Lower lobe of right lung (tissue), 2 donors: ENCODE results near the gene PKP4. TPM values are rescaled to one million over a fixed set of nuclear protein-coding genes. Genes with fewer than 3 reads are reported as not detected.

Experiments
- ATAC-seq, 2 donors: fragments of 200-7000 bp; cut with Tn5 transposase; one replicate each; pipeline ENCODE4 v1.9.1; 2020 to 2022; ENCODE audit warnings: mild to moderate bottlenecking in 2 of 2, moderate library complexity in 2 of 2
- DNase-seq: peaks from one replicate; pipeline ENCODE4 v3.0.0-alpha.2; 2020
- H3K27ac ChIP-seq: fragments of 200-600 bp; one replicate; pipeline ENCODE4 v1.8.0; 2022
- H3K27me3 ChIP-seq: fragments of 200-600 bp; one replicate; pipeline ENCODE4 v1.8.0; 2022; ENCODE audit warnings: low read depth
- H3K36me3 ChIP-seq: fragments of 200-600 bp; one replicate; pipeline ENCODE4 v1.8.0; 2022; ENCODE audit warnings: mild to moderate bottlenecking
- H3K4me1 ChIP-seq: fragments of 200-600 bp; one replicate; pipeline ENCODE4 v1.8.0; 2022
- H3K4me3 ChIP-seq: fragments of 200-600 bp; one replicate; pipeline ENCODE4 v1.8.0; 2022; ENCODE audit warnings: mild to moderate bottlenecking
- H3K9me3 ChIP-seq: fragments of 200-600 bp; one replicate; pipeline ENCODE4 v1.8.0; 2022
- intact Hi-C: fragments of 100-400 bp; cut with DNase I; formaldehyde crosslinking; loops from one replicate; pipeline ENCODE4 v1.11.0; 2022
- total RNA-seq: library from RNA; stranded (reverse); fragmentation: NEBNext Ultra II Directional; extraction: Animal tissue kit (Norgen Biotek cat#: 25700); gene quantifications from one replicate; pipeline ENCODE4 v1.2.1, GENCODE V29; 2021
- TF ChIP-seq, protein P1 (sequence below): fragments of 200-600 bp; IDR thresholded peaks from one replicate; pipeline ENCODE4 v1.8.0; 2022; ENCODE audit warnings: antibody characterized with exemption, mild to moderate bottlenecking
- donor health status: DM: no; HTN: yes; CAD: no; lungs with severe emphysema.

The PKP4 gene
- total RNA-seq, 1 donor from 2014 or later: 57.0 TPM

DNA sequence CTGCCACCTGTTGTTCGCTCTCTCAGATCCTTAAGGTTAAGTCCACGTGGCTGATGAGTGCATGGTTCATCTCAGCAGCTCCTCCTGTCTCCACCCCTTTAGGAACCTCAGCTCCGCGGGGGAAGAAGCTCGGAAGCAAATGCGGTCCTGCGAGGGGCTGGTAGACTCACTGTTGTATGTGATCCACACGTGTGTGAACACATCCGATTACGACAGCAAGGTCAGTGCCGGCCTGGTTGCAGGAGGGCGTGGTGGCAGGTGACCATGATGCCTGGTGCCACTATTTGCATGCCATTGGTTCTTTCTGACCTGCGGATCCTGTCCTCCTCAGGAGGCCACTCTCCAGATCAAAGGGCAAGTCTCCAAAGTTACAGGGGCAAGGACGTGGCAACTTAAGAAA is 204.5 kb downstream of the PKP4 start:
- Histone ChIP-seq H3K27ac (no peak overlapping the region), H3K4me1 (peaks cover 5% of the 10 kb centered on the region), H3K27me3 (no peaks in the 10 kb centered on the region), H3K36me3 (peaks cover 47% of the 10 kb centered on the region), H3K9me3 (no peaks in the 10 kb centered on the region), H3K4me3 (no peak overlapping the region)
- intact Hi-C loops: no loop called here
- TF ChIP-seq, protein P1, sequence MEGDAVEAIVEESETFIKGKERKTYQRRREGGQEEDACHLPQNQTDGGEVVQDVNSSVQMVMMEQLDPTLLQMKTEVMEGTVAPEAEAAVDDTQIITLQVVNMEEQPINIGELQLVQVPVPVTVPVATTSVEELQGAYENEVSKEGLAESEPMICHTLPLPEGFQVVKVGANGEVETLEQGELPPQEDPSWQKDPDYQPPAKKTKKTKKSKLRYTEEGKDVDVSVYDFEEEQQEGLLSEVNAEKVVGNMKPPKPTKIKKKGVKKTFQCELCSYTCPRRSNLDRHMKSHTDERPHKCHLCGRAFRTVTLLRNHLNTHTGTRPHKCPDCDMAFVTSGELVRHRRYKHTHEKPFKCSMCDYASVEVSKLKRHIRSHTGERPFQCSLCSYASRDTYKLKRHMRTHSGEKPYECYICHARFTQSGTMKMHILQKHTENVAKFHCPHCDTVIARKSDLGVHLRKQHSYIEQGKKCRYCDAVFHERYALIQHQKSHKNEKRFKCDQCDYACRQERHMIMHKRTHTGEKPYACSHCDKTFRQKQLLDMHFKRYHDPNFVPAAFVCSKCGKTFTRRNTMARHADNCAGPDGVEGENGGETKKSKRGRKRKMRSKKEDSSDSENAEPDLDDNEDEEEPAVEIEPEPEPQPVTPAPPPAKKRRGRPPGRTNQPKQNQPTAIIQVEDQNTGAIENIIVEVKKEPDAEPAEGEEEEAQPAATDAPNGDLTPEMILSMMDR: no peak
- DNase-seq (no peak), ATAC-seq (no peak)

DNA sequence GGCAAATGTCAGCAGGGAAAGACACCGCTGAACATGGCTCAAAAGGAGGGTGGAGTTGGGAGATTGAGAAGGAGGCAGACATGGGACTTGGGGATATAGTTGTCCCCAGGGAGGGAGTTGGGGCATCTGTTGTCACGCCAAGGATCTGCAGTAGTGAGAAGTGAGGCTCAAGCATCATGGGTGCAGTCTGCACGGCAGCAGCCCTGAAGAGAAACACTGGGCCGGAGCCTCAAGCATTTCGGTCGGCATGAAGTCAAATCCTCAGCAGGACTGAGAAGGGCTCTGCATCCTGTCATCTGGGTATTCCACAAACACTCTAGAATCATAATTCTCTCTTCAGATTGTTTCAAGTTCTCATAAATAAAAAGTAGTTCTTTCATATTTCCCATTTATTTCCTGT is 205.7 kb downstream of the PKP4 start:
- H3K4me1 ChIP-seq: peaks cover 7% of the 10 kb centered on the region
- DNase-seq: no peak
- no peak overlapping the region for H3K4me3 ChIP-seq
- TF ChIP-seq, protein P1: no peak
- no peaks in the 10 kb centered on the region for H3K27me3 ChIP-seq
- H3K9me3 ChIP-seq: no peaks in the 10 kb centered on the region
- peaks cover 59% of the 10 kb centered on the region for H3K36me3 ChIP-seq
- ATAC-seq: no peak
- intact Hi-C loops: no loop called here
- H3K27ac ChIP-seq: no peak overlapping the region

- intact Hi-C loops: no loop called here
- Histone ChIP-seq H3K4me1 (peaks cover 21% of the 10 kb centered on the region), H3K27me3 (no peaks in the 10 kb centered on the region), H3K36me3 (peaks cover 71% of the 10 kb centered on the region), H3K4me3 (no peak overlapping the region), H3K9me3 (no peaks in the 10 kb centered on the region), H3K27ac (no peak overlapping the region)
- TF ChIP-seq, protein P1: no peak
- ATAC-seq (no peak), DNase-seq (no peak)
Observed at GRCh38 chr2:158663796-158664195, 207.0 kb downstream of the PKP4 start.

DNA sequence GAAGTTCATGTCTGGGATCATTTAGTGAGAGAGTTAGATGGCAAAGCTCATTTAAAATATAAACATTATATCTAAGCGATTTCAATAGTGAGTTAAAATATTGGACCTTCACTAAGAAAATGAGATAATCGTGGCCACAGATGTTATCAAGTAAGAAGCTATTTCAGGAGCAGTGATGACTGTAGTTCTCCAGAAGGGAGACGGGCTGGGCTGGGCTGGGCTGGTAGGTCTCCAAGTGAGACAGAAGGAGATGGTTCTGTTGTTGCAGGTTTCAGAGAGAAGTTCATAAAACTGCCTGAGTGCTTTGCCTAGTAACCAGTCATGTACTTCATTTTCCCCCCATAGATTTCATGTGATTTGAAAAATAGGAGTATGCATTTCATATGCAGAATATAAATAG is 208.2 kb downstream of the PKP4 start:
- TF ChIP-seq, protein P1: no peak
- no peak for ATAC-seq
- H3K4me1 ChIP-seq: peaks cover 22% of the 10 kb centered on the region

DNA sequence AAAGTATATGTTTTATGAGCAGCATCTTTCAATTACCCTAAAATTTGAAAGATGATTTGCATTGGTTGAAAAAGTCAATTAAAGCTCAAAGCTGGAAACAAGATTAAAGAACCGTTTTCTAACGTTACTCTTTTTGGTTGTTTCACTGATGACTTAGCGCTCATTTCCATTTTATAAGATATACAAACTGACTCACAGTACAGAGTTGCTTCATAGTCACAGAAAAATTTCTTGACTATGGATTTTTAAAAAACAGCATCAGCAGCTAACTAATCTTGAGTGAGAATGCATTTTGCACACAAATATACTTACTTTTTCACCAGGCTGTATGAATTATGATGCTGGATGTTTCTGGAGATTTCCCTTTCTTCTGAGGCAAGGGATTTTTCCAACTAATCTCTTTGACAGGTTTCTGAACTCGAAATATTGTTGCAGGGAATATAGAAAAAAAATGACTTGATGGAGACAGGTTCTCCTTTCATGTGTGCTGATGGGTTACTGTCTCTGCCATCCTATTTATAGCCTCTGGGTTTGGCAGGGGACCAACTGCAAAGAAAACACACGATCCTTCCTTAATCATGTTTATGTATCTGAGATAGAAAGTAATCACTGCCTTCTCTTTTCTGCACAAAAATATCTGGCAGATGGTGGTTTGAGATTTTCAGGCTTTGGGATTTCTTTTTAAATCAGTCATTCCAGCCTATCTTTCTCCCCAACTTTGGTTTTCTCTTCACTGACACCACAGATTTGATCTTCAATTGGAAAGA is 209.0 kb downstream of the PKP4 start:
- TF ChIP-seq, protein P1: no peak
- Histone ChIP-seq H3K36me3 (peaks cover 85% of the 10 kb centered on the region), H3K9me3 (no peaks in the 10 kb centered on the region), H3K27ac (no peak overlapping the region), H3K4me3 (no peak overlapping the region), H3K4me1 (peaks cover 22% of the 10 kb centered on the region), H3K27me3 (no peaks in the 10 kb centered on the region)
- intact Hi-C loops: no loop called here
- no peak for ATAC-seq
- DNase-seq: no peak

More for the DNA sequence above, 208.2 kb downstream of the PKP4 start:
- H3K36me3 ChIP-seq: peaks cover 82% of the 10 kb centered on the region
- H3K4me3 ChIP-seq: no peak overlapping the region
- DNase-seq: no peak
- no peaks in the 10 kb centered on the region for H3K27me3 ChIP-seq
- intact Hi-C loops: no loop called here
- H3K27ac ChIP-seq: no peak overlapping the region
- no peaks in the 10 kb centered on the region for H3K9me3 ChIP-seq
